HCT116 (cell line): Measurements from ENCODE around the gene LSM10. TPM values are rescaled to one million over a fixed set of nuclear protein-coding genes. Genes with fewer than 3 reads are reported as not detected.

Source experiments
- ATAC-seq: fragments of 200-7000 bp; cut with Tn5 transposase; 2 replicates; pipeline ENCODE4 v1.9.1; 2020; ENCODE audit warnings: mild to moderate bottlenecking, moderate library complexity
- BruUV-seq: library from RNA; stranded (reverse); fragments of 400-500 nt; replicated peaks from 2 replicates; lab custom pipeline; 2021; lab: Mats Ljungman, UMichigan
- CTCF ChIA-PET: fragments of 300-600 bp; sonication (Branson Sonifier 250); formaldehyde crosslinking; loops from one replicate; lab custom pipeline; 2021; ENCODE audit warnings: antibody characterized with exemption; lab: Charles Lee
- POLR2A ChIA-PET: fragments of 300-600, 350-600 bp; sonication (Branson Sonifier 250); formaldehyde crosslinking; loops from one replicate; lab custom pipeline; 2021; ENCODE audit warnings: antibody characterized with exemption; lab: Charles Lee
- RAD21 ChIA-PET, 2 experiments: fragments of 300-600 bp; sonication (Branson Sonifier 250); formaldehyde crosslinking; loops; one replicate each; lab custom pipeline; 2023; ENCODE audit warnings: low total read pairs in 2 of 2; ENCODE audit not compliant: uncharacterized antibody in 2 of 2, unreplicated experiment in 2 of 2, low non-redundant PET in 1 of 2; lab: Charles Lee
- DNase-seq: peaks from one replicate; pipeline ENCODE4 v3.0.0-alpha.2; 2010; ENCODE audit warnings: low read depth, low spot score
- H2AFZ ChIP-seq: fragments of 200-600 bp; shearing (Covaris generic), sonication (generic); 2 replicates; pipeline ENCODE4 v1.6.1; 2017; ENCODE audit warnings: low read depth, mixed run types, mixed read lengths, antibody characterized with exemption, low read length; ENCODE audit not compliant: poor library complexity, severe bottlenecking
- H3K27ac ChIP-seq: 2 replicates; pipeline ENCODE4 v1.5.1; 2012; ENCODE audit warnings: low read depth, low read length
- H3K27me3 ChIP-seq: fragments of 200-600 bp; sonication (generic); 2 replicates; pipeline ENCODE4 v1.6.1; 2016; ENCODE audit warnings: mixed run types, low read length, mixed read lengths; ENCODE audit not compliant: insufficient read depth
- H3K36me3 ChIP-seq, 2 experiments: fragments of 200-500 bp in 1 of 2; fragments of 200-600 bp in 1 of 2; sonication (Bioruptor generic) in 1 of 2; sonication (generic) in 1 of 2; 2 replicates each; pipeline versions ENCODE4 v1.5.1 to v1.6.1; 2014 to 2016; ENCODE audit warnings: low read length in 2 of 2, inconsistent platforms in 1 of 2, mixed read lengths in 1 of 2, mixed run types in 1 of 2; ENCODE audit not compliant: insufficient read depth in 2 of 2, control insufficient read depth in 1 of 2
- H3K4me1 ChIP-seq, 2 experiments: fragments of 200-600 bp in 1 of 2; sonication (generic) in 1 of 2; 2 replicates each; pipeline versions ENCODE4 v1.5.1 to v1.6.1; 2012 to 2017; ENCODE audit warnings: low read length in 2 of 2, inconsistent platforms in 1 of 2, mild to moderate bottlenecking in 1 of 2, mixed read lengths in 1 of 2, mixed run types in 1 of 2, moderate library complexity in 1 of 2; ENCODE audit not compliant: insufficient read depth in 2 of 2, control insufficient read depth in 1 of 2
- H3K4me2 ChIP-seq: fragments of 200-600 bp; sonication (generic); 2 replicates; pipeline ENCODE4 v1.6.1; 2017; ENCODE audit warnings: mixed run types, low read length, mixed read lengths
- H3K4me3 ChIP-seq, 2 experiments: fragments of 200-600 bp in 1 of 2; sonication (generic) in 1 of 2; replicated peaks in 1 of 2; 2 replicates each; pipeline ENCODE4 v1.5.1; 2011 to 2016; ENCODE audit warnings: low read length in 2 of 2, control low read depth in 1 of 2, low read depth in 1 of 2, mild to moderate bottlenecking in 1 of 2, mixed read lengths in 1 of 2, mixed run types in 1 of 2
- H3K79me2 ChIP-seq: fragments of 200-600 bp; sonication (generic); 2 replicates; pipeline ENCODE4 v1.6.1; 2017; ENCODE audit warnings: mild to moderate bottlenecking, mixed run types, low read length, moderate library complexity, mixed read lengths; ENCODE audit not compliant: insufficient read depth
- H3K9ac ChIP-seq: fragments of 200-600 bp; sonication (generic); 2 replicates; pipeline ENCODE4 v1.6.1; 2016; ENCODE audit warnings: low read length, mixed read lengths
- H3K9me2 ChIP-seq: fragments of 200-600 bp; sonication (generic), shearing (Covaris generic); 2 replicates; pipeline ENCODE4 v1.6.1; 2017; ENCODE audit warnings: mixed run types, mild to moderate bottlenecking, moderate library complexity; ENCODE audit not compliant: insufficient read depth
- H3K9me3 ChIP-seq, 2 experiments: fragments of 200-500 bp in 1 of 2; fragments of 200-600 bp in 1 of 2; sonication (Bioruptor generic) in 1 of 2; sonication (generic) in 1 of 2; 2 replicates each; pipeline ENCODE4 v1.6.1; 2014 to 2017; ENCODE audit warnings: low read length in 2 of 2, mixed read lengths in 2 of 2, inconsistent platforms in 1 of 2, low read depth in 1 of 2, mild to moderate bottlenecking in 1 of 2, mixed run types in 1 of 2, moderate library complexity in 1 of 2; ENCODE audit not compliant: control insufficient read depth in 1 of 2, insufficient read depth in 1 of 2
- H4K20me1 ChIP-seq: fragments of 200-600 bp; sonication (generic), shearing (Covaris generic); 2 replicates; pipeline ENCODE4 v1.6.1; 2017; ENCODE audit warnings: mixed run types, mild to moderate bottlenecking, moderate library complexity; ENCODE audit not compliant: insufficient read depth
- CBX3 ChIP-seq: IDR thresholded peaks from 2 replicates; pipeline ENCODE4 v1.6.1; 2012; ENCODE audit warnings: low read depth
- EGR1 ChIP-seq: IDR thresholded peaks from 2 replicates; pipeline ENCODE4 v1.6.1; 2012; ENCODE audit warnings: low read depth
- ELF1 ChIP-seq: IDR thresholded peaks from 2 replicates; pipeline ENCODE4 v1.6.1; 2012; ENCODE audit warnings: low read depth, borderline replicate concordance
- EZH2 ChIP-seq: fragments of 200-600 bp; sonication (generic); IDR thresholded peaks from 2 replicates; pipeline ENCODE4 v1.6.1; 2017; ENCODE audit warnings: antibody characterized with exemption, mixed run types
- FOSL1 ChIP-seq: IDR thresholded peaks from 2 replicates; pipeline ENCODE4 v1.6.1; 2012; ENCODE audit warnings: low read depth
- JUND ChIP-seq: IDR thresholded peaks from 2 replicates; pipeline ENCODE4 v1.6.1; 2012
- POLR2A ChIP-seq: IDR thresholded peaks from 2 replicates; pipeline ENCODE4 v1.7.0; 2011; ENCODE audit warnings: borderline replicate concordance; ENCODE audit not compliant: insufficient read depth, insufficient read length; ENCODE audit errors: extremely low read depth
- POLR2AphosphoS5 ChIP-seq: IDR thresholded peaks from 2 replicates; pipeline ENCODE4 v1.6.1; 2011; ENCODE audit warnings: mild to moderate bottlenecking, low read depth, low read length, moderate library complexity
- RAD21 ChIP-seq: IDR thresholded peaks from 2 replicates; pipeline ENCODE4 v1.6.1; 2012; ENCODE audit warnings: low read depth, mild to moderate bottlenecking
- SP1 ChIP-seq: IDR thresholded peaks from 2 replicates; pipeline ENCODE4 v1.6.1; 2012; ENCODE audit warnings: low read depth
- SRF ChIP-seq: IDR thresholded peaks from 2 replicates; pipeline ENCODE4 v1.6.1; 2012; ENCODE audit warnings: low read depth
- TCF7L2 ChIP-seq: IDR thresholded peaks from 2 replicates; pipeline ENCODE4 v1.7.0; 2011; ENCODE audit warnings: borderline replicate concordance, inconsistent platforms; ENCODE audit not compliant: insufficient read depth, insufficient read length; ENCODE audit errors: extremely low read depth
- YY1 ChIP-seq: IDR thresholded peaks from 2 replicates; pipeline ENCODE4 v1.6.1; 2011; ENCODE audit warnings: low read length, low read depth, moderate library complexity, mild to moderate bottlenecking; ENCODE audit not compliant: insufficient replicate concordance; ENCODE audit errors: extremely low read depth
- intact Hi-C: fragments of 100-400 bp; cut with micrococcal nuclease; formaldehyde crosslinking; loops from 2 replicates; pipeline ENCODE4 v1.10.0; 2022
- total RNA-seq: library from RNA; stranded (reverse); gene quantifications from one replicate; pipeline ENCODE4 v1.2.1, GENCODE V29; 2021; ENCODE audit not compliant: unreplicated experiment
- TF ChIP-seq, protein P1 (sequence below): IDR thresholded peaks from 2 replicates; pipeline ENCODE4 v1.6.1; 2012
- TF ChIP-seq, protein P2 (sequence below), 3 experiments: fragments of 200-600 bp in 1 of 3; sonication (generic) in 1 of 3; IDR thresholded peaks in 2 of 3; conservative IDR thresholded peaks in 1 of 3; 2 replicates each; pipeline ENCODE4 v1.5.1; 2012 to 2017; ENCODE audit warnings: low read depth in 2 of 3, low read length in 2 of 3, antibody characterized with exemption in 1 of 3, borderline replicate concordance in 1 of 3, control low read depth in 1 of 3, mild to moderate bottlenecking in 1 of 3, mixed read lengths in 1 of 3, mixed run types in 1 of 3, moderate library complexity in 1 of 3; ENCODE audit not compliant: insufficient read depth in 1 of 3
- TF ChIP-seq, protein P3 (sequence below): IDR thresholded peaks from 2 replicates; pipeline ENCODE4 v1.6.1; 2012

Gene LSM10
- total RNA-seq, 1 experiment from 2014 or later: 49.5 TPM

DNA sequence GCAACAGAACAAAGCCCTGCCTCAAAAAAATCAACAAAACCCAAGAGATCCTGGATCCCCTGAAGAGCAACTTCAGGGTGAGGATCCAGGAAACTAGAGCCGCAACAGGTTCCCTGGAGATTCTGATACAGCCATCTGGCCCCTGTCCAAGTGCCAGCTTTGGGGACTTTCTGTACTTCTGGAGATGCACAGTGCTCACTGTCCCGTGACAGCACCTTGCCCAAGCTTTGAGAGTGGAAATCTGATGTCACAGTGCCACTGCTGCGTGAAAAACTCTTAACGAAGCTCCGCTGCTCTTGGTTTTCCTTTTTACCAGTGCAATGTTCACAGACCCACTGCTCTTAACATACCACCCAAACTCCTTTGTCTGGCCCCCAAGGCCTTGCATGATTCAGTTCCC is 38.3 kb downstream of the LSM10 start:
- RAD21 ChIA-PET: no interaction called here
- no peaks in the 10 kb centered on the region for H3K9me3 ChIP-seq
- TF ChIP-seq FOSL1 (no peak), RAD21 (no peak), TCF7L2 (no peak), ELF1 (no peak), SRF (no peak), POLR2A (no peak), SP1 (no peak), POLR2AphosphoS5 (no peak), CBX3 (no peak), YY1 (no peak), EZH2 (no peak), JUND (no peak), EGR1 (no peak)
- TF ChIP-seq, protein P1, sequence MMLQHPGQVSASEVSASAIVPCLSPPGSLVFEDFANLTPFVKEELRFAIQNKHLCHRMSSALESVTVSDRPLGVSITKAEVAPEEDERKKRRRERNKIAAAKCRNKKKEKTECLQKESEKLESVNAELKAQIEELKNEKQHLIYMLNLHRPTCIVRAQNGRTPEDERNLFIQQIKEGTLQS: no peak
- TF ChIP-seq, protein P2, sequence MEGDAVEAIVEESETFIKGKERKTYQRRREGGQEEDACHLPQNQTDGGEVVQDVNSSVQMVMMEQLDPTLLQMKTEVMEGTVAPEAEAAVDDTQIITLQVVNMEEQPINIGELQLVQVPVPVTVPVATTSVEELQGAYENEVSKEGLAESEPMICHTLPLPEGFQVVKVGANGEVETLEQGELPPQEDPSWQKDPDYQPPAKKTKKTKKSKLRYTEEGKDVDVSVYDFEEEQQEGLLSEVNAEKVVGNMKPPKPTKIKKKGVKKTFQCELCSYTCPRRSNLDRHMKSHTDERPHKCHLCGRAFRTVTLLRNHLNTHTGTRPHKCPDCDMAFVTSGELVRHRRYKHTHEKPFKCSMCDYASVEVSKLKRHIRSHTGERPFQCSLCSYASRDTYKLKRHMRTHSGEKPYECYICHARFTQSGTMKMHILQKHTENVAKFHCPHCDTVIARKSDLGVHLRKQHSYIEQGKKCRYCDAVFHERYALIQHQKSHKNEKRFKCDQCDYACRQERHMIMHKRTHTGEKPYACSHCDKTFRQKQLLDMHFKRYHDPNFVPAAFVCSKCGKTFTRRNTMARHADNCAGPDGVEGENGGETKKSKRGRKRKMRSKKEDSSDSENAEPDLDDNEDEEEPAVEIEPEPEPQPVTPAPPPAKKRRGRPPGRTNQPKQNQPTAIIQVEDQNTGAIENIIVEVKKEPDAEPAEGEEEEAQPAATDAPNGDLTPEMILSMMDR (IDR thresholded peaks at IDR 0.05 in 2 of 3, conservative IDR thresholded peaks at IDR 0.05 in 1 of 3; ENCODE audit: borderline replicate concordance in 1 of 3, insufficient read depth in 1 of 3, low read depth in 2 of 3, low read length in 2 of 3): no peak
- TF ChIP-seq, protein P3, sequence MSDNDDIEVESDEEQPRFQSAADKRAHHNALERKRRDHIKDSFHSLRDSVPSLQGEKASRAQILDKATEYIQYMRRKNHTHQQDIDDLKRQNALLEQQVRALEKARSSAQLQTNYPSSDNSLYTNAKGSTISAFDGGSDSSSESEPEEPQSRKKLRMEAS: no peak
- no peak for DNase-seq
- intact Hi-C loops: no loop called here
- no TSS peak for BruUV-seq
- no peak for ATAC-seq
- no peak overlapping the region for H3K27ac ChIP-seq
- H4K20me1 ChIP-seq: no peaks in the 10 kb centered on the region
- H3K4me3 ChIP-seq: no peak overlapping the region
- H2AFZ ChIP-seq: no peak overlapping the region
- peaks cover 15 to 18% of the 10 kb centered on the region in 2 experiments for H3K36me3 ChIP-seq
- H3K27me3 ChIP-seq: no peaks in the 10 kb centered on the region
- POLR2A ChIA-PET: no interaction called here
- no peak overlapping the region for H3K9ac ChIP-seq
- peaks cover 0 to 4% of the 10 kb centered on the region in 2 experiments; a peak in 1 of 4 replicates for H3K4me1 ChIP-seq
- no peaks in the 10 kb centered on the region for H3K79me2 ChIP-seq
- H3K9me2 ChIP-seq: no peaks in the 10 kb centered on the region
- H3K4me2 ChIP-seq: no peak overlapping the region
- CTCF ChIA-PET: no interaction called here
